Stimulated activated CD4-positive, alpha-beta T cell treated with anti-CD3 and anti-CD28 coated beads, Interleukin-4, amount 100 ng/mL, for 1 hour (primary cell): ENCODE data around the gene SLC39A12.

Experiments
- DNase-seq: peaks from one replicate; pipeline ENCODE4 v3.0.0-alpha.2; 2020

Gene SLC39A12

DNA sequence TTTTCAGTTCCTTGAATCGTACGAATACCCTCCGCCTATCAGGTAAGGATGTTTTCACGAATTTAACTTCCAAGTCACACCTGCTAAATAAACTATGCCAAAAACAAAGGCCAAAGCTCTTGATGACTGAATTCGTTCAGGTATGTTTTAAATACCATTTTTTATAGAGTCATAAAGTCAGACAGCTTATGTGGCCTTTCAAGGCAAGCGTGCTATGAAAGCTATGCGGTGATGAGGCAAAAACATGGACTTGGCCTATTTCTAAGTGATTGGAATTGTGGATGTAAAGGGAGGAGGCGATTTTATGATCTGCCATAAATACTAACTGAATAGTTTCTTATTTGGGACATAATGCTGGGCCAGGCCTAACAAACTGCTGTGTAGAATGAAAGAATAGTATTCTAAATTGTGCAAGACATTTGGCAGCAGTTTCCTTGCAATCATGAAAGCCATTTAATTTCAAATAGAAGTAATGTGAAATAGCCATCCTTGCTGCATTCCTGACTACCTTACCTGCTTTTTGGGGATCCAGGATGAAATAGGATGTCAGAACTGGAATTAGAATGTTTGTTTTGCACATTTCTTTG lies 14.0 kb downstream of the SLC39A12 start:
- no peak for DNase-seq

DNA sequence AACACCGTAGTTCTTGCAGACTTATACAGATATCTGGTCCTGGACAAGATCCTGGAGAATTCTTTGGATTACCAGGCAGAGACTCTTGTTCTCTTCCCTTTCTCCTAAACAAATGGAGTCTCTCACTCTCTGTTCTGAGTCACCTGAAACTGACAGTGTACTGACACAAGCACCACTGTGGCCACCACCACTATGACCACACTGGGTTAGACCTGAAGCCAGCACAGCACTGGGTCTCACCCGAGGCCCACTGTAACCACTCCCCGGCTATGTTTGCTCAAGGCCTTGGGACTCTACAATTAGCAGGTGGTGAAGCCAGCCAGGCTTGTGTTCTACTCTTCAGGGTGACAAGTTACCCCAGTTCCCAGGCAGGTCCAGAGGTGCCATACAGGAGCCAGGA lies 22.8 kb downstream of the SLC39A12 start:
- no peak for DNase-seq

DNA sequence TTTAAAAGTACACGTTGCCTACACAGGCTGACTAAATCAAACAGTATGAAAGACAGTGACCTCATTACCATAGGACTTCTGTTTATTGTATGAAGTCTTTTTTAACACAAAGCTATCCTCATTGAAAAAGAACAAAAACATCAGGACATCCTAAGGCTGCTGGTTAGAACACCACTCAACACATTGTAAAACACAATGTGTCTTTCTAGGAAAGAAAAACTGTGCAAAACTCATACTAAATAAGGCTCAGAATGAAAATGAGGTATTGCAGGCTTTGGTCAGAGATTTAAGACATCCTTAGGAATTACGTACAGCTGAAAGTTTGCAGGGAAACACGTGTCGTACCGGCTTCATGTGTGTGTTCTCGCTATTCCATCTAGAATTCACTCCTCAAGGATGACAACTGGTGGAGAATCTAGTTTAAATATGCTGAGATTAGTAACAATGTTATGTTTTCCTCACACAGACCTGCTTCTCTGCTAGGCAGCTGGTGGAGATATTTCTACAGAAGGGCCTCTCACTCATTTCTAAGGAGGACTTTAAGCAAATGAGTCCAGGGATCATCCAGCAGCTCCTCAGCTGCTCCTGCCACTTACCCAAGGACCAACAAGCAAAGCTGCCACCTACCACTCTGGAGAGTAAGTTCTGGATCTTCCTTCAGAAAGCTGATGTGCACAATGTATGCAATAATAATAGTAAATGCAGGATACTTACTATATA lies 29.3 kb downstream of the SLC39A12 start:
- DNase-seq: no peak

DNA sequence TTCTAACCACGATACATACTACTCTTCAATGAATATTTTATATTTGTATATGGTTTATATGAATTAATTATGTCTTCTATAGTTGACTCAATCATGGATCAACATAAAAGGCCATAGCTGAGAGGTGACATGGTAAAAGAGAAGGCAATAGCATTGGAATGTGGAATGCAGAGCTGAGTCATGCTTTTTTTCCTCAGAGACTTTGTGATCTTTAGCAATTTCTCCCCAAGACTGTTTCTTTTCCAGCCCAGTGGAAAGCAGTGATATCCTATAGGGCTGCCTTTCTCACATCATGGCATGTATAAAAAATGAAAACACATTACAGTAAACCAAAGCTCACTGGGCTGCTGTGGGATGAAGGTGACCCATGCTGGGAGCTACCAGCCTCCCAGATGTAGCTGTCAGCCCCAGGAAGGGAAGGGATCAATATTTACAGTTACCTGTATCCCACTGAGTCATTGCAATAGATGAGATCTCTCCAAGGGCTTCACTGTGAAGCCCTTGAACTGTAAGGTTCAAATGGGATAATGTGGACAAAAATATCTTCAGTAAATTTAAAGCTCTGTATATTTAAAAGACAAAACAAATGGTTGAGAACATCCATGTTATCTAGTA lies 30.2 kb downstream of the SLC39A12 start:
- no peak for DNase-seq

DNA sequence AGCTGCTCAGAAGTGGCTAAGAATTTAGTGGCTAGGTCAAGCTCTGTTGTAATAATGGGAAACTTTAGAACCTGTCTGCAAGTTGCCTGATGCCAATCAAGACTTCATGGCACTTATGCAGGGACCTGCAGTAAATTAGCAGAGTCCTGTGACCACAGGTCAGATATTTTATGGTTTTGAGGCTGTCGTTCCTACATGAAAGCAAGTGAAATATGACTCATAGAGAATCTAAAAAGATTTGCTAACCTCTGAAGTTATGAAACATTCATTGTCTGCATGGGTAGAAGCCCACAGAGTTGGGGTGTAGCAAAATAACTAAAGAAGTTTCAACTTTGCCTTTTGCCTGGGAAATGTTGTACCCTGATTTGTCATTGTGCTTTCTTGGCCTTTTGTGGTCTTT lies 32.3 kb downstream of the SLC39A12 start:
- no peak for DNase-seq

DNA sequence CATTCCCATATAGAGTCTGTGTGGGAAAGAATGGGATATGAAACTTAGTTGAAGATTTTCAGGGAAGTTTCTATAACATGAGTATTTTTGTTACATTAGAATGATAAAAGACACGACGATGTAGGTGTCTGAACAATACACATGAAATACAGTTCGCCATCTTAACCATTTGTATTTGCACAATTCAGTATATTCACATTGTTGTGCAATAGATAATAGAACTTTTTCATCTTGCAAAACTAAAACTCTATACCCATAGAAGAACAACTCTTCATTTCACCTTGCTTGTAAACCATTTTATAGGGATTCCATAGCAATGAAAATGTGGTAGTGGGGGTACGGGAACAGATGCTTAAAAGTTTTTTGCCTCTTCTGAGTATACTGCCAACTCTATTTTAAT lies 32.8 kb downstream of the SLC39A12 start:
- no peak for DNase-seq

DNA sequence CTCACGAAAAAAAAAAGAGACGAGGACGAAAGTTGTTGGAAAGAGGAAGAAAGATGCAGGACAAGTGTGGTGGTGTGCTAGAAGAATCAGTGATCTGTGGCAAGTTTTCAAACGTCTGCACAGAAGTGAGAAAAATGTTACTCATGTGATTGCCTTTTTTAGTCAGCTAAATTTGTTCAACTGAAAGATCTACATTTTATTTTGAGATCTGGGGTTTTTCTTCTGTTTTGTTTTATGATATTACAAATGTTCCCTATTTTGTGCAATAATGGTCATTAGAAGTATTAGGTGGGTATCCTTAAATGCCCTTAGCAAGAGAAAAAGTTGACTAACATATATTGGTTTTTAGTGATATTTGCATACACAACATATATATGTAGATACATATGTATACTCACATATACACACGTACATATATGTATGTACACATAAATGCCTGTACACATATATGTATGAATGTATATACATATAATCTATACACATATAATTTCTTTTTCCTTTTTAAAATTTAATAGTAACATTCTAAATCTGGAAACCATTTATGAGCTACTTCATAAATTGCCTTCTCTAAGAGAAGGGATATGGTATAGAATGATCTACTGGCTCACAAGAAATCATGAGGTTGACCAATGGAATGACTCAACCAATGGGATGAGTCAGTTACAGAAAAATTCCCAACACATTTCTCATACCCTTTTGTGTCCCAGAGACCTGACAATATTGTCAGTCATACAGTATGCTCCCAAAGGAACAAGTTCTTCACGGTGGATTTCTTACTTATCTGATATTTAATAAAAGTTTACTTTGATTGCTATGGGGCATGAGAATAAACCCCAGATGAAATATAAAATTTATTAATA lies 38.4 kb downstream of the SLC39A12 start:
- no peak for DNase-seq

DNA sequence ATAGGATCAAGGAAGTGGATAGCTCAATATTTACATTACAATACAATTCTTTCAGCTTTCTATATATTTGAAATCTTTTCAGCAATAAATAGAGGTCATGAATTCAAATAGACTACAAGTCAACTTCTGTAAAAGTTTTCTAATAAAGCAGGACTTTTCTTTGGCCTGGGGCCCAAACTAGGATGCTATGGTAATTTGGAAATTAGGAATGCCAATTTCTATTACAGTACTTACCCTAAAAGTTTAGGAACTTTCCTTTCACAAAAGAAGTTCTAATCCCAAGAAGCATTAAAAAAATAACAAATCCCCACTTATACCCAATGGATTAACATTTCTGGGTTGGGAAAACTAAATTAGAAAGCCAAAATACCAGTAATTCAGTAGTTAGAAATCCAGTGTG lies 40.5 kb downstream of the SLC39A12 start:
- no peak for DNase-seq

DNA sequence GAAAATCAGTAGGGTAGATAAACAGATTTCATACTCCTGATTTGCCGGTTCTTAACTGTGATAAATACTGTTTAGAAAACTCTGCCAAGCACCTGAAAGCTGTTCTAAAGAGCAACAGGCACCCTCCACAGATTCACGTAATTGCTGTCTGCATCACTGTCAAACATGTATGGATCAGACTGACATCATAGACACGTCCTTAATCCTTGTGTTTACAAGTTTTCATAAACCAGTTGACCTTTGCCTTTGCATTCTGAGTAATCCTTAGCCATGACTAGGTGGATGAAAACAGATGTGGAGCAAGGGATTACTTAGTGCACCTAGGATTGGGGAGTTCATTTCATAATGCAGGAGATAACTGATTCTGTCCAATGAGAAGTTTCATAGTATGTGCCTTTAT lies 41.6 kb downstream of the SLC39A12 start:
- no peak for DNase-seq

DNA sequence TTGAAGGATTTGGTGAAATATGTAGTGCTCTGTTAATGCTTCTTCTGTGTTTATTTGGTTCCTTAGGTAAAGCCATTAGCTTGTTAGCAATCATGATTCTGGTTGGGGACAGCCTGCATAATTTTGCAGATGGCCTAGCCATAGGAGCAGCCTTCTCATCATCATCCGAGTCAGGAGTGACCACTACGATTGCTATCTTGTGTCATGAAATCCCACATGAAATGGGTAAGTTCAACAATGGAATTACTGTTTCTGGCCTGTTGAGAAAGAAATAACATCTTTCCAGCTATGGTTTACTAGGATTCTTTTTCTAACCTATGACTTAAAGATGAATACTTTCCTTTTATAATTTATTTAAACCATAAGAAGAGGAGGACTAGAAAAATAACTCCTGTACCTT lies 48.9 kb downstream of the SLC39A12 start:
- no peak for DNase-seq

DNA sequence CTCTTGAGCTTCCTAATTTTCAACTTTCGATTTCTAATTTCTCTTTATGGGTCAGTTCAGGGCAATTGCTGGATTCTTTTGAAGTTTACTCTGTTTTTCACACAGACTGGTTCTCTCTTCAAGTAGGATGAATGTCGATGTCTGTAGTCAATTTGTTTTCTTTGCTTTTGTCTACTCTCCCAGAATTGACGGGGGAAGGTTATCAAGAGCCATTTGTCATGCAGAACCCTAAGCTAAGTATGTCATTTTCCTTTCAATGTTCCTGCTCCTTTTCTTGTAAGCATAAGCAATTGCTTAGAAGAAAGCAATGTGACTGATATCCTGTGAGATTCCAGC lies 53.7 kb downstream of the SLC39A12 start:
- no peak for DNase-seq

DNA sequence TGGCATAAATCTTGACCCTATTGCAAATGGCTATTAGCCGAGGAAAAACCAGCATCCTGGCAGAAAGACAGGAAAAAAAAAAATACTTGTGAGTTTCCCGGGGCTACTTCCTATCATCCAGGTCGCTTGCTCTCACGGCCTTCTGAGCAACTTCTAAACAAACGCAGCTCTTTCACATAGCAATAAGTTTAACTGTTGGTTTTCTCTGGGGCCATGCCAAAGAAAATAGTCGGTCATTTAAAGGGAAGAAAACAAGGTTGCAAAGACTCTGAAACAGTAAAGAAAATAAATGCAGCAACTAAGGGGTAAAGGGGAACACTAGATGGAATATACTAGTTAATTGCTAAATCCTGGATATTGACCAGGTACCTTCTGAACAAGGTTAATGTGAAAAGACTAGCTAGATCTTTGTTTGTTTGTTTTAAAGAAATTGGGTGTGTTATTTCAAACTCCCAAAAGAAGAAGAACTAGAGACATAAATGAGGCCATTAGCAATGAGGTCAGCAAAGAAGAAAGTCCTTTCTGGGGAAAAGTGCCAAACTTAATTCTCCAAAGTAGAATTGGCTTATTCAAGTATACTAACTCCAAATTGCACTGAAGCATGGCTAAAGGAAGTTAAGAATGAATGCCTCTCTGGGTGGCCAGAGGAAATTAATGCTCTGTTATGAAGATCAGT lies 54.2 kb downstream of the SLC39A12 start:
- DNase-seq: no peak

DNA sequence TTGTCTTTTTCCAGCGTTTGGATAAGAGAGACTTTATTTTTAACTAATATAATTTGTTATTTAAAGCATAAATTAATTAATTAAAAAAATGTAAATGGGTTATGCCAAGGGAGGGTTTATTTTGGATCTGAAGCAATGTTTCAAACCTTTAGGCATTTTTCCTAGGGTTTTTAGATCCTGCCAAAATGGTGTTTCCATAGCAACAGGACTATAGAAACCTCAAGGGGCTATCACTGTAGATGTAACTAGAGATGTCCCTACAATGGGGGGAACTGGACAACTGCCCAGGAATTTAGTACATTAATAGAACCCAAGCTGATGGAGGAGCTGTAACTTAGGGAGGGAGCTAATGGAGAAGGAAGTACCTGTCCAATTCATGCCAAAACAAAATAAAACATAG lies 57.3 kb downstream of the SLC39A12 start:
- no peak for DNase-seq

DNA sequence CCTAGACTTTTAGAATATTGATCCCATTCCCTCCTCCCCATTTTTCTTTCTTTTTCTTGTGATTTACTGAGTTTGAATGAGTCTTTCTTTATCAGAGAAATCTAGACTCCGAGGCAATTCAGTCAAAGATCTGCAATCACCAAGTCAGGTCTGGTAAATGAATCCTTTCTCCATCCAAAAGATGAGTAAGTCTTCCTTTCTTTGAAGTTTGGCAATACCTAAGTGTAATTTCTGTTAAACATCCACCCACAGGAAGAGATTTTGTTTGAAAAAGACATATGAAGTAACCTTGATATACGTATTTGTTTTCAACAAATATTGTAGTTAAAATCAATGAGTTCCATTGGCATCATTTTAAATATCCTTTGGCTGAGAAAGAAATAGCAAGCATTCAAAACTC lies 58.3 kb downstream of the SLC39A12 start:
- DNase-seq: no peak

DNA sequence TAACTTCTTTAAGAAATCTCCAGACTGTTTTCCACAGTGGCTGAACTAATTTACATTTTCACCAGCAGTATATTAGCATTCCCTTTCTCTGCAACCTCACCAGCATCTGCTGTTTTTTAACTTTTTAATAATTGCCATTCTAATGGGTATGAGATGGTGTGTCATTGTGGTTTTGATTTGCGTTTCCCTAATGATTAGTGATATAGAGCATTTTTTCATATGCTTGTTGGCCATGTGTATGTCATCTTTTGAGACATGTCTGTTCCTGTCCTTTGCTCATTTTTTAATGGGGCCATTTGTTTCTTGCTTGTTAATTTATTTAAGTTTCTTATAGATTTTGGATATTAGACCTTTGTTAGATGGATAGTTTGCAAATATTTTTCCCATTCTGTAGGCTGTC lies 68.8 kb downstream of the SLC39A12 start:
- no peak for DNase-seq

DNA sequence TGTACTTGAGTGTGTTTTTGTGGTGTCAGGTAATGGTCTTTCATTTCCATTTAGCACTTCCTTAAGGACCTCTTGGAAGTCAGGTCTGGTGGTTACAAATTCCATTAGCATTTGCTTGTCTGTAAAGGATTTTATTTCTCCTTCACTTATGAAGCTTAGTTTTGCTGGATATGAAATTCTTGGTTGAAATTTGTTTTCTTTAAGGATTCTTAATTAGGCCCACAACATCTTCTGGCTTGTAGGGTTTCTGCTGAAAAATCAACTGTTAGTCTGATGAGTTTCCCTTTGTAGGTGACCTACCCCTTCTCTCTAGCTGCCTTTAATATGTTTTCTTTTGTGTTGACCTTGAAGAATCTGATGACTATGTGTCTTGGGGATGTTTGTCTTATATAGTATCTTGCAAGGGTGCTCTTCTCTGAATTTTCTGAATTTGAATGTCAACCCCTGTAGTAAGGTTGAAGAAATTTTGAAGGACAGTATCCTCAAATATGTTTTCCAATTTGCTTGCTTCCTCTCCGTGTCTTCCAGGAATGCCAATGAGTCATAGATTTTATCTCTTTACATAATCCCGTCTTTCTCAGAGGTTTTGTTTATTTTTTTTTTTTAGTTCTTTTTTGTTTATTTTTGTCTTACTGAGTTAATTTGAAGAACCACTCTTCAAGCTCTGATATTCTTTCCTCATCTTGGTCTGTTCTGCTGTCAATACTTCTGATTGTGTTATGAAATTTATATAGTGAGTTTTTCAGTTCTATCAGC lies 70.2 kb downstream of the SLC39A12 start:
- no peak for DNase-seq

DNA sequence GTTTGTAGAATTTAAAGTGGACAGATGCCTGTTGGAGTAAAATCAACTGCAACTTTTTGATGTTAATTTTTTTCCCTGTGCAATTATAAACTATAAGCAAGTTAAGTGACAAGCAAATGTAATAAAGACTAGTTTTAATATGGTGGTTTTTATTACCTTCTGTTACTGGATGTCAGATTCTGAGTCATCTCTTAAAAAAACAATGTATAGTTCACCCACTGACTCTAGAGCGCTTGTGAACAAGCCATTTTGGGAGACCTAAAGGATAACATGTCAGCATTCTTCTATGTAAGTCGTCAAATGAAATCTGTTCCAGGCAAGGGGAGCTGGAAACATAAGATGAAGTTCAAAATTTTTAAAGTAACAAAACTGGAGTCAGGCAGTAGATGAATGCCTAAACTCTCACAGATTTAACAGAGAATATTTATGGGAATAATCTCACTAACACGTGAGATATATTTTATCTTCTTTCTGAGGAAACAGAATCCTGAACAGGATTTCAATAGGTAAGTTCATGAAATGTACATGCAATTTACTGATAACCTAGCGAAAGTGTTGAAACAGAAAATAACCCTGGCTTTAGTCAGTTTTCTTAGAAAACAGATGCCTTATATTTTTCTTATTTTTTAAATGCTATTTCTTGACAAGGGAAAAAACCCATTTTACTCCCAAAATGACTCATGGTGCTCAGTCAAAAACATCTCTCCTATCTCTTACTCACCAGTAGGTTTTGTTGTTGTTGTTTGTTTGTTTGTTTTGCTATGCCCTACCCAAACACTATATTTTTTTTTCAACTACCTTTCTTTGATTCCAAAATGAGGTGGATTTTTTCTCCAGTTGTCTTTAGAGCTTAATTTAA lies 91.7 kb downstream of the SLC39A12 start:
- no peak for DNase-seq

DNA sequence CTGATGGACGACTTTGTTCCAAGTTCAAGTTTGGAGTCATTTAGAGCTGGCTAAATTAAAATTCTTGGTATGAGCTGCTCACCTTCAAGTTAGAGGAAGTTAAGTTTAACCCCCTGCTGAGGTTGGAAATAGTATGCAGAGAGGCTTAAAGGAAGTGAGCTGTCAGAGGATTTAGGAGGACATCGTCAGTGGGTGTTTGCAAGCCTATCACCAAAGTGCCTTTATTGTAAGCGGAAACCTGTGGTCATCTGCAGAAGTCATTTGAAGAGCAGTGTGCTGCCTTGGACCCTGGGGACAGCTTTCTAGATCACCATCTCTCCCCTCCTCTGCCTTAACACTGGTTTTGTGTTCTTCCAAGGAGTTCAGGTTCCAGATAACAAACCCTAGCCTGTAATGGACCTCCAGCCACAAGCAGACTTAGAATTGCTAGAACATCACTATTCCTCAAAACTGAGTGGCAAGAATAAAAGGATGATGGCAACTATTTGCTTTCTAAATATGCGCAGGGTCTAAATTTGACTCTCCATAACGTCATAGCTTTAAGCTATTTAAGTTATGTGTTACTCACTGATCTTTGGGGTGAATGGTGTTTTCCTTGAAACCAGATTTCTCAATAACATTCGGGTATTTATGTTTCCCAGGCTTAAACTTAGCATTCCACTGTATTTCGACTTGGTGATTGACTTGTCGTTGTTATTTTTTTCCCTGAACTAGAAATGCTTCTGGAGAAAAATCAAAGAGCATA lies 93.4 kb downstream of the SLC39A12 start:
- no peak for DNase-seq

DNA sequence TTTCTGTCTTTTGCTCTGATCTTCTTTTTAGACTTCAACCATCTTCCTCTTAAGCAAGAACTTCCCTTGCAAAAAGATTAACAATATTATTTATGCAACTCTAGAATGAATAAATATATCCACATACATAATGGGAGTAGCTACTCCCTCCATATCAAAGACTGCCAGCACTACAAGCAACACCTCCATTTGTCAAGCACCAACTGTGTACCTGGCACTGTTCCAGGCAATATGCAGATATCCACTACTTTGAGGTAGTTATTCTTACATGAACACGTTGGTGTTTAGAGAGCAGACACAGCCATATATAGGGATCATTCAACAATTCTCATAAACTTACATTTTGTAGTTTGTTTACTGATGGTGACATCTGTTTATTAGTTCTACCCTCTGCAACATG lies 104.9 kb downstream of the SLC39A12 start:
- DNase-seq: no peak

DNA sequence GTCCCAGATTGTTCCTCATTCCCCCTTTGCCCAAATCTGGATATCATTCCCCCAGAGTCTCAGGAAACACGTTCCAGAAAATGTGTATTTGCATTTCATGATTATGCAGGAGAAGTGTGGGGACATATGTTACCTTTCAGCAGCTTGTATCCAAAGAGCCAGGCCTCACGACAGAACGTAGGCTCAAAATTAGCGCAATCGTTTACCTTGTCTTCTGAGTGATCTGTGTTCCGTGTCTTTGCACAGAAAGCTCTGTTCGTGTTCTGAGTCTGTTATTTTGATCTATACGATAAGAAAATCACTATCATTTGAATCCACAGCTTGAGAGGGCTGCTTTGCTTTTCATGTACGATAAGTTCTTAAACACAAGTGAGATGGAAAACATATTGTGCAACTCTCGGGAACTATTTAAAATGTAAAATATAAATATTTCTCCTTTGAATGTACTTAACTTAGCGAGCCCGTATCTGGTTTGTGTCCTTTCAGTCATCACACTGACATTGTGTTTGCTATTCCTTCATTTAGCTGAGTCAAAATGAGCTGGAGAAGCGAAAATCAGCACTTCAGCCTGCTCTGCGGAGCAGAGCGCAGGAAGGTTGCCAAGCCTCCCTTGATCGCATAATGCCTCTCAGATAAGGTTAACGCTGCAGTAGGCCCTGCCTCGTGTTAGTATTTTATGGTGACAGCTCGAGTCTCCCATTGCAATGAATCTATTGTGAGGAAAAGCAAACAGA lies 108.3 kb downstream of the SLC39A12 start:
- no peak for DNase-seq
